CD4-positive, alpha-beta memory T cell (primary cell): ENCODE results near the gene CTTNBP2NL. TPM values are rescaled to one million over a fixed set of nuclear protein-coding genes. Genes with fewer than 3 reads are reported as not detected.

ENCODE experiments used
- CTCF ChIA-PET: fragments of 350-600 bp; sonication (Branson Sonifier 250); formaldehyde crosslinking; loops from one replicate; lab custom pipeline; 2021; ENCODE audit warnings: inconsistent platforms; ENCODE audit not compliant: partially characterized antibody; lab: Charles Lee
- POLR2A ChIA-PET: fragments of 350-600 bp; sonication (Branson Sonifier 250); formaldehyde crosslinking; loops from one replicate; lab custom pipeline; 2021; ENCODE audit not compliant: partially characterized antibody; lab: Charles Lee
- DNase-seq, 5 donors: peaks; one replicate each; pipeline versions ENCODE4 v3.0.0 to v3.0.0-alpha.2; 2020 to 2022; ENCODE audit warnings: mixed read lengths in 1 of 5
- H3K27ac ChIP-seq: one replicate; pipeline ENCODE4 v1.7.0; 2013; ENCODE audit warnings: low read depth, low read length
- H3K27me3 ChIP-seq: 2 replicates; pipeline ENCODE4 v1.7.0; 2013; ENCODE audit warnings: mild to moderate bottlenecking, low read length, moderate library complexity; ENCODE audit not compliant: insufficient read depth
- H3K36me3 ChIP-seq: 2 replicates; pipeline ENCODE4 v1.7.0; 2013; ENCODE audit warnings: mild to moderate bottlenecking, low read length, moderate library complexity; ENCODE audit not compliant: insufficient read depth
- H3K4me1 ChIP-seq: 2 replicates; pipeline ENCODE4 v1.7.0; 2013; ENCODE audit warnings: mild to moderate bottlenecking, low read length, moderate library complexity; ENCODE audit not compliant: insufficient read depth
- H3K4me3 ChIP-seq, 2 donors: one replicate each; pipeline ENCODE4 v1.7.0; 2013; ENCODE audit warnings: low read length in 2 of 2, mild to moderate bottlenecking in 1 of 2
- H3K9me3 ChIP-seq, 2 donors: one replicate each; pipeline ENCODE4 v1.7.0; 2013; ENCODE audit warnings: low read length in 2 of 2, control low read depth in 1 of 2; ENCODE audit not compliant: control insufficient read depth in 1 of 2
- H3K27ac Mint-ChIP-seq, 7 donors: one replicate each; pipeline ENCODE4 v1.8.0; 2020 to 2021; ENCODE audit warnings: mixed read lengths in 7 of 7, mild to moderate bottlenecking in 6 of 7, inconsistent platforms in 3 of 7, moderate library complexity in 3 of 7
- H3K27me3 Mint-ChIP-seq, 2 donors: one replicate each; pipeline ENCODE4 v1.8.0; 2020 to 2021; ENCODE audit warnings: mixed read lengths in 2 of 2
- H3K36me3 Mint-ChIP-seq, 2 donors: one replicate each; pipeline ENCODE4 v1.8.0; 2020 to 2021; ENCODE audit warnings: mixed read lengths in 2 of 2, inconsistent platforms in 1 of 2, mild to moderate bottlenecking in 1 of 2
- H3K4me1 Mint-ChIP-seq, 4 donors: one replicate each; pipeline ENCODE4 v1.8.0; 2020 to 2021; ENCODE audit warnings: mixed read lengths in 4 of 4, mild to moderate bottlenecking in 1 of 4
- H3K4me3 Mint-ChIP-seq, 8 donors: one replicate each; pipeline ENCODE4 v1.8.0; 2020 to 2021; ENCODE audit warnings: mixed read lengths in 8 of 8, mild to moderate bottlenecking in 7 of 8, moderate library complexity in 6 of 8, inconsistent platforms in 3 of 8
- H3K9me3 Mint-ChIP-seq, 8 donors: one replicate each; pipeline ENCODE4 v1.8.0; 2020 to 2021; ENCODE audit warnings: mixed read lengths in 8 of 8, mild to moderate bottlenecking in 5 of 8, inconsistent platforms in 3 of 8, moderate library complexity in 1 of 8
- intact Hi-C: fragments of 100-400 bp; cut with micrococcal nuclease; formaldehyde crosslinking; loops from one replicate; pipeline ENCODE4 v1.15.1; 2023
- polyA plus RNA-seq, 2 donors: library from polyadenylated mRNA; unstranded; fragments of 300-500 nt; fragmentation: Illumina TruSeq; gene quantifications; one replicate each; pipeline ENCODE4 v1.2.3, GENCODE V29; 2021
- total RNA-seq, 2 experiments: library from RNA; stranded (reverse); gene quantifications; one replicate each; pipeline ENCODE4 v1.2.3, GENCODE V29; 2021

CTTNBP2NL gene
- total RNA-seq: under 1 TPM; 0.47 to 0.84 TPM
- under 1 TPM in 1 of 2 donors, not detected in 1; 0.24 TPM for polyA plus RNA-seq

DNA sequence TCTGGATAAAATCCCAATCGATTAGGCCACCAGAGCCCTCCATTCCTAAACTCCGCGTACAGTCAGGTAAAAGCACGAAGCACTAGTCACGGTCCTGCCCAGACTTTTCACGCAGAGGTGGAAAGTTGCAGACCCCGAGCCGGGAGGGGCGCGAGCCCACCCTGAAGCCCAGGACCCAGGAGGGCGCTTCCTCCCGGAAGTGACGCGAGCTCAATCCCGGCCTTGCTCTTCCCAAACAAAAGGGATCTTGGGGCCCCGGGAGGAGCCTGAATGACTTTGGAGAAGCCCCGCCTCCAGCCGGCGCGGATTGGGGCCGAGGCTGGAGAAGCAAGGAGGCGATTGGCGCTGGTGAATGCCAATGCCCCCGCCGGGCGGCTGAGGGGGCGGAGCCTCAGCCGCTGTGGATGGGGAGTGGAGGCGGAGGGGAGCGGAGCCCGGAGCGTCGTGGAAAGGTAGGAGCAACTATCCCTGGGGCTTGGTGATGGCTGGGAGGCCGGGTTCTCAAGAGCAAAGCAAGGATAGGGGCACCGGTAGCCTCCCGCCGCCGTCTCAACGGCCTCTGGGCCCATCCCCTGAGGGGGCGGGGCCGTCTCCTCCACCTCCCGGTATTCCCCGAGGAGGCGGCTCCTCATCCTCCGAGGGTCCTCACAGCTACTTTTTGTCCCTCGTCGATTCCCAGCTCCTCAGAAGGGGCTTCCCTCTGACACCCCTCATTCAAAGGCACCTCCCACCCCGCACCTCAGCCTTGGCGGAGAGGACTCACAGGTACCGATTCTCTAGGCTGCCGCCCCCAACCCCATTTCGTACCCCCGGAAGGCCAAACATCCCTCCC, at the start of gene CTTNBP2NL:
CTTNBP2NL (plus strand) TSS at position 394 of the 832 bp plus-strand sequence. CDS start 19,952 bp downstream, outside the sequence.
- Histone ChIP-seq H3K27ac (peak within 1 kb of the TSS; percentile 8), H3K4me3 (peak within 1 kb of the TSS; percentile 74 to 89), H3K4me1 (peaks cover 17% of the 10 kb centered on the region), H3K36me3 (no peaks in the 10 kb centered on the region), H3K9me3 (no peaks in the 10 kb centered on the region), H3K27me3 (no peaks in the 10 kb centered on the region)
- ChIA-PET CTCF (interaction anchor here (0.8 to 1.3 kb wide), 4 partner anchors 26 to 319 kb away, joined by 3 to 4 read pairs (median 3); partner anchors contain the start of gene PPM1J), POLR2A (no interaction called here)
- Mint-ChIP-seq H3K9me3 (no peaks in the 10 kb centered on the region), H3K27ac (peak within 1 kb of the TSS; percentile 3 to 89 (median 79)), H3K4me3 (peak within 1 kb of the TSS; percentile 92 to 96 (median 94)), H3K36me3 (peaks cover 0 to 5% of the 10 kb centered on the region in 2 donors), H3K27me3 (peaks cover 6 to 15% of the 10 kb centered on the region in 2 donors), H3K4me1 (peaks cover 12 to 23% (median 16%) of the 10 kb centered on the region in 4 donors)
- peak; percentile 66 to 76 (median 72) for DNase-seq
- intact Hi-C loops: loop anchor here (1.0 kb wide), 1 partner anchor 70 kb away; no protein-coding TSS in a partner anchor

DNA sequence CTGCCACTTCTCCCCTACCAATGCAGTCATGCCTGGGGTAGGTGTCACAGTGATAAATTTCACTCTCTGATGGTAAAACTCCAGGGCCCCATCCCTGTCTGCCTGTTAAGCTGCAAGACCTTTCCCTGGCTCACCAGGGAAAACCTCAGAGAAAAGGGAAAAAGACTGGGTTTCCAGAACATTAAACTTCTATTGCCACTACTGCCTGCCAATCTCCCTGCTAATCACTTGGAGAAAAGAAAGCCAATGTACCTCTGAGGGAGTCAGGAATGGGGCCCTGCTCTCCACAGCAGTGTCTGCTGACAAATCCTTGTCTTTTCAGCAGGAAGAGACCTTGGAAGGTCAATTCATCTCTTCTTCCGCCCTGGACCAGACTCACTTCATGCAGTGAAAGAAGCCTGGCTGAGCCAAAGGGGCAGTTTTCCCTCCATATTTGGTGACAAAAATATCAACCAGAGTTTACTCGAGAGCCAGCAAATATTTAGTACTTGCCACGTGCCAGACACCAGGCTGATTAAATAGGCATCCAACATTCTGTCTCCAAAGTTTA, 49.1 kb upstream of the CTTNBP2NL start:
- Mint-ChIP-seq H3K4me1 (peaks cover 11 to 17% (median 16%) of the 10 kb centered on the region in 4 donors), H3K36me3 (peaks cover 0 to 3% of the 10 kb centered on the region in 2 donors), H3K27ac (peak overlapping the region in 1 of 7 donors; percentile 21), H3K9me3 (peaks cover 2 to 25% (median 13%) of the 10 kb centered on the region in 8 donors), H3K27me3 (peaks cover 3 to 10% of the 10 kb centered on the region in 2 donors), H3K4me3 (no peak overlapping the region)
- H3K36me3 ChIP-seq: no peaks in the 10 kb centered on the region
- intact Hi-C loops: no loop called here
- H3K4me3 ChIP-seq: no peak overlapping the region
- DNase-seq: no peak
- H3K27ac ChIP-seq: no peak overlapping the region
- peaks cover 3% of the 10 kb centered on the region for H3K27me3 ChIP-seq
- H3K9me3 ChIP-seq: no peaks in the 10 kb centered on the region
- ChIA-PET CTCF (interaction anchor here (1.1 to 1.4 kb wide), 2 partner anchors 10 to 11 kb away, joined by 3 to 6 read pairs; no protein-coding TSS in a partner anchor), POLR2A (no interaction called here)
- peaks cover 9% of the 10 kb centered on the region for H3K4me1 ChIP-seq

DNA sequence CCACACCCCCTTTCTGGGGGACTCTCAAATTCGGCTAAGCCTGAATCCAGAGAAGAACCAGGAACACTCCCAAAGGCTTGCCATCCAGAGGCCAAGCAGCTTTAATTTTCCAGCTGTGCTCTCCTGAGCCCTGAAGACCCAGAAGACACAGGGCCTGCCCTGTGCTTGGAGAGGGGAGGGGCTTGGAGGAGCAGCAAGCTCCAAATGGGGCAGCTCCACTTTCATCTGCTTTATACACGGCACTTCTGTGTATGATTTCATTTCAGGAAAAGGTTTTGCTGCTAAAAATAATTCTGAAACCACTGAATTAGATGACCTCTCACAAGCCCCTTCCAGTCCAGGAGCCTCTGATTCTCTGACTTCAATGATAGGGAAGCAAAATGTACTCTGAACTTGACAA, 39.2 kb upstream of the CTTNBP2NL start:
- Histone ChIP-seq H3K27me3 (no peaks in the 10 kb centered on the region), H3K4me1 (no peaks in the 10 kb centered on the region), H3K36me3 (no peaks in the 10 kb centered on the region), H3K27ac (no peak overlapping the region), H3K9me3 (no peaks in the 10 kb centered on the region), H3K4me3 (no peak overlapping the region)
- Mint-ChIP-seq H3K9me3 (peaks cover 0 to 3% (median 0%) of the 10 kb centered on the region in 8 donors), H3K36me3 (no peaks in the 10 kb centered on the region), H3K27ac (no peak overlapping the region), H3K4me3 (no peak overlapping the region), H3K4me1 (peaks cover 0 to 3% (median 0%) of the 10 kb centered on the region in 4 donors), H3K27me3 (peaks cover 18 to 34% of the 10 kb centered on the region in 2 donors)
- ChIA-PET POLR2A (interaction anchor here (0.6 kb wide), 1 partner anchor 328 kb away, joined by 3 read pairs; no protein-coding TSS in a partner anchor), CTCF (interaction anchor here (0.8 to 5.5 kb wide), 5 partner anchors 10 to 34 kb away, joined by 3 to 44 read pairs (median 6); no protein-coding TSS in a partner anchor)
- no peak for DNase-seq
- intact Hi-C loops: no loop called here

- peaks cover 0 to 3% (median 0%) of the 10 kb centered on the region in 8 donors for H3K9me3 Mint-ChIP-seq
- H3K36me3 ChIP-seq: no peaks in the 10 kb centered on the region
- no peaks in the 10 kb centered on the region for H3K36me3 Mint-ChIP-seq
- no peak for DNase-seq
- POLR2A ChIA-PET: interaction anchor here (0.6 kb wide), 1 partner anchor 327 kb away, joined by 3 read pairs; no protein-coding TSS in a partner anchor
- H3K4me1 Mint-ChIP-seq: peaks cover 0 to 3% (median 0%) of the 10 kb centered on the region in 4 donors
- no peaks in the 10 kb centered on the region for H3K4me1 ChIP-seq
- H3K9me3 ChIP-seq: no peaks in the 10 kb centered on the region
- no peak overlapping the region for H3K4me3 ChIP-seq
- CTCF ChIA-PET: interaction anchor here (1.0 to 5.5 kb wide), 6 partner anchors 10 to 292 kb away, joined by 3 to 44 read pairs (median 4); no protein-coding TSS in a partner anchor
- H3K4me3 Mint-ChIP-seq: no peak overlapping the region
- intact Hi-C loops: no loop called here
- peaks cover 18 to 34% of the 10 kb centered on the region in 2 donors for H3K27me3 Mint-ChIP-seq
- H3K27ac ChIP-seq: no peak overlapping the region
- no peak overlapping the region for H3K27ac Mint-ChIP-seq
- H3K27me3 ChIP-seq: no peaks in the 10 kb centered on the region
These were observed 38.5 kb upstream of the CTTNBP2NL start for GRCh38 chr1:112357467-112357866.

DNA sequence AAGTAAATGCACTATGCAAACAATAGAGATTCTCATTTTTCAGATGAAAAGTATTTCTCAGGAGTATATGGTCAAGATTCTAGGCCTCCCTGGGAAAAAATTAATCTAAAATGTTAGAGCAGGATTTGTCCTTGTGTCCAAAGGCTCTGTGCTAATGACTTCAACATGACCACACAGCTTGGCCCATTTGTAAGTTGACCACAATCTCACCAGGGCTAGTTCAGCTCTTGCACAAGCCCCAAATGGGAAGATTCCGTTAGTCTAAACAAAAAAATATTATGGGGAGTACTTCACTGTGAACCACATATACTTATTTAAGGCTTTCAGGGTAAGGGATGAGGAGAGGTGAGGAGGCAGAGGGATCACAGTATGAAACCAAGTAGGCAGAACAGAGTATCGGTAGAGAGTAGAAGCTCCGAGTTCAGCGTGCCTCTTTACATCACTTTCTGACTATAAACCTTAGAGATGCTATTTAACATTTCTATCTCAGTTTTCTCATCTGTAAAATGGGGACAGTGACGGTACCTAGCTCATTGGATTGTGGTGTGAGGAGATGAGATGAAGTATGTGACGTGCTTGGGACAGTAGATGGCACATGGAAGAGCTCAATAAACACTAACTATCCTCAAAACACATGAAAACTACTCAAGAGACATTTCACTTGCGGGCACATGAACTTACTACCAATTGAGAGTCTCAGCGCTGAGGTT, 37.8 kb upstream of the CTTNBP2NL start:
- no peaks in the 10 kb centered on the region for H3K9me3 Mint-ChIP-seq

DNA sequence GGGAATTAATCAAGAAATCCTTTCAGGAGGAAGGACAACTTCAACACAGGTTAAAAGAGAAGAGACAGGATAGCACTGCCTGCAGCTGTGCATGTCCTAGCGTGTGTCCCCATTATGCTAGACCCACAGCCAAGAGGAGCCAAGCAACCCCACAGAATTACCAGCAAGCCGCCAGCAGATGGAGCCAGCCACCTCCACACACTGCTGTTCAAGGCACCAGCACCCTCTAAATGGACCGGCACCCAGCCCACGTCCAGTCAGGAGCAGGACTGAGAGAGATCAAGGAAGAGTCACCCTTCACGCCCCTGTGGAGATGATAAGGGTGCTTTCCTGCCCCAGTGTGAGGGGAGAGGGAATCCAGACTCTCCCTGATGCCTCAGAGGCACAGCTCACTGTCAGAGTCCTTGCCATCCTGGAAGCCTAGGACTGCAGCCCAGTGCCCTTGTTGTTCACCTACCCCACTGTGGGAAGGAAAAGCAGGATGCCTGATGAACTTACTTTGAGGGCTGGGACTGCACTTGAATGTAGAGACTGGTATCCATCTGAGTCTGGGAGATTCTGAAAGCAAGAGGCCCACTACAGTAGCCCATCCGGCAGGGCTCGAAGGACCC, 37.1 kb upstream of the CTTNBP2NL start:
- peak overlapping the region in 1 of 7 donors; percentile 48 for H3K27ac Mint-ChIP-seq
- POLR2A ChIA-PET: interaction anchor here (1.3 kb wide), 1 partner anchor 9 kb away, joined by 3 read pairs; no protein-coding TSS in a partner anchor
- CTCF ChIA-PET: interaction anchor here (1.2 to 5.5 kb wide), 5 partner anchors 8 to 143 kb away, joined by 3 to 44 read pairs (median 3); no protein-coding TSS in a partner anchor
- H3K9me3 ChIP-seq: no peaks in the 10 kb centered on the region
- intact Hi-C loops: no loop called here
- H3K27me3 Mint-ChIP-seq: peaks cover 17 to 34% of the 10 kb centered on the region in 2 donors
- no peak overlapping the region for H3K4me3 ChIP-seq
- H3K36me3 Mint-ChIP-seq: no peaks in the 10 kb centered on the region
- H3K4me1 ChIP-seq: no peaks in the 10 kb centered on the region
- H3K36me3 ChIP-seq: no peaks in the 10 kb centered on the region
- no peak overlapping the region for H3K4me3 Mint-ChIP-seq
- H3K4me1 Mint-ChIP-seq: peaks cover 0 to 3% (median 0%) of the 10 kb centered on the region in 4 donors
- no peak overlapping the region for H3K27ac ChIP-seq
- H3K27me3 ChIP-seq: no peaks in the 10 kb centered on the region
- H3K9me3 Mint-ChIP-seq: no peaks in the 10 kb centered on the region
- DNase-seq: peak in 3 of 5 donors; percentile 7 to 17 (median 14)

More for the DNA sequence above, 37.8 kb upstream of the CTTNBP2NL start:
- H3K27me3 Mint-ChIP-seq: peaks cover 18 to 34% of the 10 kb centered on the region in 2 donors
- no peak overlapping the region for H3K4me3 Mint-ChIP-seq
- peaks cover 0 to 3% (median 0%) of the 10 kb centered on the region in 4 donors for H3K4me1 Mint-ChIP-seq
- H3K4me3 ChIP-seq: no peak overlapping the region
- no peaks in the 10 kb centered on the region for H3K36me3 ChIP-seq
- H3K27me3 ChIP-seq: no peaks in the 10 kb centered on the region
- H3K36me3 Mint-ChIP-seq: no peaks in the 10 kb centered on the region
- no peaks in the 10 kb centered on the region for H3K9me3 ChIP-seq
- no peak overlapping the region for H3K27ac ChIP-seq
- ChIA-PET CTCF (interaction anchor here (1.0 to 5.5 kb wide), 5 partner anchors 8 to 291 kb away, joined by 3 to 44 read pairs (median 3); no protein-coding TSS in a partner anchor), POLR2A (interaction anchor here (1.3 kb wide), 1 partner anchor 9 kb away, joined by 3 read pairs; no protein-coding TSS in a partner anchor)
- DNase-seq: no peak
- no peaks in the 10 kb centered on the region for H3K4me1 ChIP-seq
- intact Hi-C loops: no loop called here
- no peak overlapping the region for H3K27ac Mint-ChIP-seq
